HCT116 (cell line): ENCODE results near the gene SIT1. TPM values are rescaled to one million over a fixed set of nuclear protein-coding genes. Genes with fewer than 3 reads are reported as not detected.

Experiments
- ATAC-seq: fragments of 200-7000 bp; cut with Tn5 transposase; 2 replicates; pipeline ENCODE4 v1.9.1; 2020; ENCODE audit warnings: mild to moderate bottlenecking, moderate library complexity
- BruUV-seq: library from RNA; stranded (reverse); fragments of 400-500 nt; replicated peaks from 2 replicates; lab custom pipeline; 2021; lab: Mats Ljungman, UMichigan
- CTCF ChIA-PET: fragments of 300-600 bp; sonication (Branson Sonifier 250); formaldehyde crosslinking; loops from one replicate; lab custom pipeline; 2021; ENCODE audit warnings: antibody characterized with exemption; lab: Charles Lee
- POLR2A ChIA-PET: fragments of 300-600, 350-600 bp; sonication (Branson Sonifier 250); formaldehyde crosslinking; loops from one replicate; lab custom pipeline; 2021; ENCODE audit warnings: antibody characterized with exemption; lab: Charles Lee
- RAD21 ChIA-PET, 2 experiments: fragments of 300-600 bp; sonication (Branson Sonifier 250); formaldehyde crosslinking; loops; one replicate each; lab custom pipeline; 2023; ENCODE audit warnings: low total read pairs in 2 of 2; ENCODE audit not compliant: uncharacterized antibody in 2 of 2, unreplicated experiment in 2 of 2, low non-redundant PET in 1 of 2; lab: Charles Lee
- DNase-seq: peaks from one replicate; pipeline ENCODE4 v3.0.0-alpha.2; 2010; ENCODE audit warnings: low read depth, low spot score
- H2AFZ ChIP-seq: fragments of 200-600 bp; shearing (Covaris generic), sonication (generic); 2 replicates; pipeline ENCODE4 v1.6.1; 2017; ENCODE audit warnings: low read depth, mixed run types, mixed read lengths, antibody characterized with exemption, low read length; ENCODE audit not compliant: poor library complexity, severe bottlenecking
- H3K27ac ChIP-seq: 2 replicates; pipeline ENCODE4 v1.5.1; 2012; ENCODE audit warnings: low read depth, low read length
- H3K27me3 ChIP-seq: fragments of 200-600 bp; sonication (generic); 2 replicates; pipeline ENCODE4 v1.6.1; 2016; ENCODE audit warnings: mixed run types, low read length, mixed read lengths; ENCODE audit not compliant: insufficient read depth
- H3K36me3 ChIP-seq, 2 experiments: fragments of 200-500 bp in 1 of 2; fragments of 200-600 bp in 1 of 2; sonication (Bioruptor generic) in 1 of 2; sonication (generic) in 1 of 2; 2 replicates each; pipeline versions ENCODE4 v1.5.1 to v1.6.1; 2014 to 2016; ENCODE audit warnings: low read length in 2 of 2, inconsistent platforms in 1 of 2, mixed read lengths in 1 of 2, mixed run types in 1 of 2; ENCODE audit not compliant: insufficient read depth in 2 of 2, control insufficient read depth in 1 of 2
- H3K4me1 ChIP-seq, 2 experiments: fragments of 200-600 bp in 1 of 2; sonication (generic) in 1 of 2; 2 replicates each; pipeline versions ENCODE4 v1.5.1 to v1.6.1; 2012 to 2017; ENCODE audit warnings: low read length in 2 of 2, inconsistent platforms in 1 of 2, mild to moderate bottlenecking in 1 of 2, mixed read lengths in 1 of 2, mixed run types in 1 of 2, moderate library complexity in 1 of 2; ENCODE audit not compliant: insufficient read depth in 2 of 2, control insufficient read depth in 1 of 2
- H3K4me2 ChIP-seq: fragments of 200-600 bp; sonication (generic); 2 replicates; pipeline ENCODE4 v1.6.1; 2017; ENCODE audit warnings: mixed run types, low read length, mixed read lengths
- H3K4me3 ChIP-seq, 2 experiments: fragments of 200-600 bp in 1 of 2; sonication (generic) in 1 of 2; replicated peaks in 1 of 2; 2 replicates each; pipeline ENCODE4 v1.5.1; 2011 to 2016; ENCODE audit warnings: low read length in 2 of 2, control low read depth in 1 of 2, low read depth in 1 of 2, mild to moderate bottlenecking in 1 of 2, mixed read lengths in 1 of 2, mixed run types in 1 of 2
- H3K79me2 ChIP-seq: fragments of 200-600 bp; sonication (generic); 2 replicates; pipeline ENCODE4 v1.6.1; 2017; ENCODE audit warnings: mild to moderate bottlenecking, mixed run types, low read length, moderate library complexity, mixed read lengths; ENCODE audit not compliant: insufficient read depth
- H3K9ac ChIP-seq: fragments of 200-600 bp; sonication (generic); 2 replicates; pipeline ENCODE4 v1.6.1; 2016; ENCODE audit warnings: low read length, mixed read lengths
- H3K9me2 ChIP-seq: fragments of 200-600 bp; sonication (generic), shearing (Covaris generic); 2 replicates; pipeline ENCODE4 v1.6.1; 2017; ENCODE audit warnings: mixed run types, mild to moderate bottlenecking, moderate library complexity; ENCODE audit not compliant: insufficient read depth
- H3K9me3 ChIP-seq, 2 experiments: fragments of 200-500 bp in 1 of 2; fragments of 200-600 bp in 1 of 2; sonication (Bioruptor generic) in 1 of 2; sonication (generic) in 1 of 2; 2 replicates each; pipeline ENCODE4 v1.6.1; 2014 to 2017; ENCODE audit warnings: low read length in 2 of 2, mixed read lengths in 2 of 2, inconsistent platforms in 1 of 2, low read depth in 1 of 2, mild to moderate bottlenecking in 1 of 2, mixed run types in 1 of 2, moderate library complexity in 1 of 2; ENCODE audit not compliant: control insufficient read depth in 1 of 2, insufficient read depth in 1 of 2
- H4K20me1 ChIP-seq: fragments of 200-600 bp; sonication (generic), shearing (Covaris generic); 2 replicates; pipeline ENCODE4 v1.6.1; 2017; ENCODE audit warnings: mixed run types, mild to moderate bottlenecking, moderate library complexity; ENCODE audit not compliant: insufficient read depth
- ATF3 ChIP-seq: IDR thresholded peaks from 2 replicates; pipeline ENCODE4 v1.6.1; 2012
- CBX3 ChIP-seq: IDR thresholded peaks from 2 replicates; pipeline ENCODE4 v1.6.1; 2012; ENCODE audit warnings: low read depth
- CEBPB ChIP-seq: IDR thresholded peaks from 2 replicates; pipeline ENCODE4 v1.6.1; 2012; ENCODE audit warnings: low read depth
- CTCF ChIP-seq, 3 experiments: fragments of 200-600 bp in 1 of 3; sonication (generic) in 1 of 3; IDR thresholded peaks in 2 of 3; conservative IDR thresholded peaks in 1 of 3; 2 replicates each; pipeline ENCODE4 v1.5.1; 2012 to 2017; ENCODE audit warnings: low read depth in 2 of 3, low read length in 2 of 3, antibody characterized with exemption in 1 of 3, borderline replicate concordance in 1 of 3, control low read depth in 1 of 3, mild to moderate bottlenecking in 1 of 3, mixed read lengths in 1 of 3, mixed run types in 1 of 3, moderate library complexity in 1 of 3; ENCODE audit not compliant: insufficient read depth in 1 of 3
- EGR1 ChIP-seq: IDR thresholded peaks from 2 replicates; pipeline ENCODE4 v1.6.1; 2012; ENCODE audit warnings: low read depth
- ELF1 ChIP-seq: IDR thresholded peaks from 2 replicates; pipeline ENCODE4 v1.6.1; 2012; ENCODE audit warnings: low read depth, borderline replicate concordance
- EZH2phosphoT487 ChIP-seq: fragments of 200-600 bp; IDR thresholded peaks from 2 replicates; pipeline ENCODE4 v1.6.1; 2018; ENCODE audit warnings: antibody characterized with exemption, borderline replicate concordance
- MAX ChIP-seq: IDR thresholded peaks from 2 replicates; pipeline ENCODE4 v1.6.1; 2012
- POLR2AphosphoS5 ChIP-seq: IDR thresholded peaks from 2 replicates; pipeline ENCODE4 v1.6.1; 2011; ENCODE audit warnings: mild to moderate bottlenecking, low read depth, low read length, moderate library complexity
- RAD21 ChIP-seq: IDR thresholded peaks from 2 replicates; pipeline ENCODE4 v1.6.1; 2012; ENCODE audit warnings: low read depth, mild to moderate bottlenecking
- REST ChIP-seq: IDR thresholded peaks from 2 replicates; pipeline ENCODE4 v1.6.1; 2012; ENCODE audit warnings: low read depth
- SIN3A ChIP-seq: IDR thresholded peaks from 2 replicates; pipeline ENCODE4 v1.6.1; 2012; ENCODE audit warnings: low read depth
- SP1 ChIP-seq: IDR thresholded peaks from 2 replicates; pipeline ENCODE4 v1.6.1; 2012; ENCODE audit warnings: low read depth
- TCF7L2 ChIP-seq: IDR thresholded peaks from 2 replicates; pipeline ENCODE4 v1.7.0; 2011; ENCODE audit warnings: borderline replicate concordance, inconsistent platforms; ENCODE audit not compliant: insufficient read depth, insufficient read length; ENCODE audit errors: extremely low read depth
- YY1 ChIP-seq: IDR thresholded peaks from 2 replicates; pipeline ENCODE4 v1.6.1; 2011; ENCODE audit warnings: low read length, low read depth, moderate library complexity, mild to moderate bottlenecking; ENCODE audit not compliant: insufficient replicate concordance; ENCODE audit errors: extremely low read depth
- ZBTB33 ChIP-seq: IDR thresholded peaks from 2 replicates; pipeline ENCODE4 v1.6.1; 2011; ENCODE audit warnings: mild to moderate bottlenecking, low read length, moderate library complexity; ENCODE audit not compliant: insufficient replicate concordance; ENCODE audit errors: extremely low read depth
- ZFX ChIP-seq: fragments of 450-650 bp; IDR thresholded peaks from 2 replicates; pipeline ENCODE4 v1.6.1; 2017
- ZNF274 ChIP-seq: fragments of 200-500 bp; sonication (Bioruptor generic); IDR thresholded peaks from 2 replicates; pipeline ENCODE4 v1.6.1; 2014; ENCODE audit warnings: mild to moderate bottlenecking, low read depth, low read length, inconsistent platforms
- intact Hi-C: fragments of 100-400 bp; cut with micrococcal nuclease; formaldehyde crosslinking; loops from 2 replicates; pipeline ENCODE4 v1.10.0; 2022
- total RNA-seq: library from RNA; stranded (reverse); gene quantifications from one replicate; pipeline ENCODE4 v1.2.1, GENCODE V29; 2021; ENCODE audit not compliant: unreplicated experiment

The SIT1 gene
- total RNA-seq, 1 experiment from 2014 or later, result not detected

- TF ChIP-seq ELF1, result no peak
- TF ChIP-seq TCF7L2, result no peak
- TF ChIP-seq SIN3A, result no peak
- TF ChIP-seq EGR1, result no peak
- no peak for TF ChIP-seq RAD21
- TF ChIP-seq CEBPB, result no peak
- no peak for TF ChIP-seq ZBTB33
- TF ChIP-seq REST, result no peak
- TF ChIP-seq EZH2phosphoT487, result no peak
- TF ChIP-seq YY1, result no peak
- TF ChIP-seq SP1, result no peak
- TF ChIP-seq ATF3, result no peak
- TF ChIP-seq ZFX, result no peak
- no peak for TF ChIP-seq ZNF274
- TF ChIP-seq CBX3, result no peak
- TF ChIP-seq POLR2AphosphoS5, result no peak
- no peak for TF ChIP-seq MAX
- TF ChIP-seq CTCF (IDR thresholded peaks at IDR 0.05 in 2 of 3, conservative IDR thresholded peaks at IDR 0.05 in 1 of 3; ENCODE audit: borderline replicate concordance in 1 of 3, insufficient read depth in 1 of 3, low read depth in 2 of 3, low read length in 2 of 3), result no peak
- intact Hi-C loops, result no loop called here
- H3K27ac ChIP-seq, result no peak overlapping the region
- no peaks in the 10 kb centered on the region for H3K27me3 ChIP-seq
- ATAC-seq (no peak), DNase-seq (no peak)
- ChIA-PET POLR2A (no interaction called here), RAD21 (no interaction called here), CTCF (no interaction called here)
- H3K36me3 ChIP-seq, result peaks cover 45 to 63% of the 10 kb centered on the region in 2 experiments; a peak in 3 of 4 replicates
- H3K4me2 ChIP-seq, result no peak overlapping the region
- BruUV-seq, result no TSS peak
- no peak overlapping the region for H3K9ac ChIP-seq
- H4K20me1 ChIP-seq, result no peaks in the 10 kb centered on the region
- no peaks in the 10 kb centered on the region for H3K9me2 ChIP-seq
- no peaks in the 10 kb centered on the region for H3K9me3 ChIP-seq
- H3K4me3 ChIP-seq, result no peak overlapping the region
- peaks cover 13 to 19% of the 10 kb centered on the region in 2 experiments for H3K4me1 ChIP-seq
- no peak overlapping the region for H2AFZ ChIP-seq
- H3K79me2 ChIP-seq, result peaks cover 45% of the 10 kb centered on the region
Measured at GRCh38 chr9:35684921-35685320, 34.2 kb upstream of the SIT1 start.
